HG02759 (cell line): ENCODE data around the gene TOMM34.

ENCODE experiments used
- ATAC-seq: cut with Tn5 transposase; IDR thresholded peaks from one replicate; pipeline ENCODE4 v1.9.1; 2021; ENCODE audit warnings: mild to moderate bottlenecking, moderate library complexity; ENCODE audit not compliant: unreplicated experiment

Gene TOMM34, protein sequence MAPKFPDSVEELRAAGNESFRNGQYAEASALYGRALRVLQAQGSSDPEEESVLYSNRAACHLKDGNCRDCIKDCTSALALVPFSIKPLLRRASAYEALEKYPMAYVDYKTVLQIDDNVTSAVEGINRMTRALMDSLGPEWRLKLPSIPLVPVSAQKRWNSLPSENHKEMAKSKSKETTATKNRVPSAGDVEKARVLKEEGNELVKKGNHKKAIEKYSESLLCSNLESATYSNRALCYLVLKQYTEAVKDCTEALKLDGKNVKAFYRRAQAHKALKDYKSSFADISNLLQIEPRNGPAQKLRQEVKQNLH

DNA sequence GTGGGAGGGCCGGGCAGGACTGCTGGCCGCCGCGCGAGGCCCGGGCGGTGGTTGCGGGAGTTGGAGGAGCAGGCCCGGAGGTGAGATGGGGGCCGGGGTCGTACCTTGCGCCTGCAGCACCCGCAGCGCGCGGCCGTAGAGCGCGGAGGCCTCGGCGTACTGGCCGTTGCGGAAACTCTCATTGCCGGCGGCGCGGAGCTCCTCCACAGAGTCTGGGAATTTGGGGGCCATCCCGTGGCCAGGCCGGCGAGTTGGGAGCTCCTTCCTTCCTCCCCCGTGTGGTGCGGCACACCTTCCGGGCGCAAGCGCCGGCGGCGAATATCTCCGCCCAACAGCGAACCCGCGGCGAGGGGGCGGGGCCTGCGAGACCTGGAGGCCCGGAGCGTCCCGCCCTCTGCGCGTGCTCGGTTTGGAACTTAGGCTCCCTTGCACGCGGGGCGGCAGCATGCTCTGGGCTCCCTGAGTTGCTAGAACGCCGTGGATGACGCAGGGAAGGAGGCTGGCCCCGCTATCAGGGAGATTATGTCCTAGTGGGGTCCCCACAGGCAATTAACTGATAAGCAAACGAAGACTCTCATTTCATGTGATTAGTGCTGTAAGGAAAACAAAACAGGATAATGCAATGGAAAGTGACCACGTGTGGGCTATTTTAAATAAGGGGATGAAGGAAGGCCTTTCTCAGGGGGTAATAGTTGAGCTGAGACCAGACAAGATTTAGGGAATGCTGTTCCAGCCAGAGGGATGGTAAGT is at the start of gene TOMM34:
TOMM34 (minus strand) TSS at position 295 of the 750 bp plus-strand sequence; CDS start at position 231, 64 bp downstream.
- peak; percentile 95 for ATAC-seq

DNA sequence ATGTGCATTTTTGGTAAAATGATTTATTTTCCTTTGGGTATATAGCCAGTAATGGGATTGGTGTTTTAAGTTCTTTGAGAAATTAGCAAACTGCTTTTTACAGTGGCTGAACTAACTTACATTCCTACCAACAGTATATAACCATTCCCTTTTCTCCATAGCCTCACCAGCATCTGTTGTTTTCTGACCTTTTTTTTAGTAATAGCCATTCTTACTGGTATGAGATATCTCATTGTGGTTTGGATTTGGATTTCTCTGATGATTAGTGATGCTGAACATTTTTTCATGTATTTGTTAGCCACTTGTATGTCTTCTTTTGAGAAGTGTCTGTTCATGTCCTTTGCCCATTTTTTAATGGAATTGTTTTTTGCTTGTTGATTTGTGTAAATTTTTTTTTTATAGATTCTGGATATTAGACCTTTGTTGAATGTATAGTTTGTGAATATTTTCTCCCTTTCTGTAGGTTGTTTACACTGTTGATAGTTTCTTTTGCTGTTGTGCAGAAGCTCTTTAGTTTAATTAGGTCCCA is 48.4 kb upstream of the TOMM34 start:
- no peak for ATAC-seq

DNA sequence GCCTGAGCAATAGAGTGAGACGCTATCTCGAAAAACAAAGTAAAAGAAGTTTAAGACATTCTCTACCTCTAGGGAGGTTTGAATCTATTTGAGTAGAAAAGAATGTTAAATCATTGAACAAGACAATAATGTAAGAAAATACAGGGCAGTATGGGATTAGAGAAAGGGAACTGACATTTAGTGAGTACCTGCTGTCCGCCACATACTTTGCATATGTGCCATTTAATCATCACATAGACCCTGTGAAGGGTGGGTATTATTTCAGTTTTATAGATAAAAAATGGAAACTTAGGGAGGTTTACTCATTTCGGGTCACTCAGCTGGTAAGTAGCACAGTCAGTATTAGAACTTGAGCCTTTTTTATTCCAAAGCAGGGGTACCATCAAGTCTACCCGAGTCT is 37.5 kb upstream of the TOMM34 start:
- ATAC-seq = no peak

DNA sequence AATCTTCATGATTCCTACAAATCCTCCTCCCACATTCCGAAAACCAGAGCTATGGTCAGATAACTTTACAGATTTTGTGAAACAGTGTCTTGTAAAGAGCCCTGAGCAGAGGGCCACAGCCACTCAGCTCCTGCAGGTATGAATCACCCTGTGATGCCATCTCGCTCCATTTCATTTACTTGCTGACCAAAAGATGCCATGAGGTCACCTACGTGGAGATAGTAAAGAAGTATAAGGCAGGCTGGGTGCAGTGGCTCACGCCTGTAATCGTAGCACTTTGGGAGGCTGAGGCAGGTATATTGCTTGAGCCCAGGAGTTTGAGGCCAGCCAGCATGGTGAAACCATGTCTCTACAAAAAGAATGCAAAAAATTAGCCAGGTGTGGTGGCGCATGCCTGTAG is 37.0 kb upstream of the TOMM34 start:
- ATAC-seq = no peak

DNA sequence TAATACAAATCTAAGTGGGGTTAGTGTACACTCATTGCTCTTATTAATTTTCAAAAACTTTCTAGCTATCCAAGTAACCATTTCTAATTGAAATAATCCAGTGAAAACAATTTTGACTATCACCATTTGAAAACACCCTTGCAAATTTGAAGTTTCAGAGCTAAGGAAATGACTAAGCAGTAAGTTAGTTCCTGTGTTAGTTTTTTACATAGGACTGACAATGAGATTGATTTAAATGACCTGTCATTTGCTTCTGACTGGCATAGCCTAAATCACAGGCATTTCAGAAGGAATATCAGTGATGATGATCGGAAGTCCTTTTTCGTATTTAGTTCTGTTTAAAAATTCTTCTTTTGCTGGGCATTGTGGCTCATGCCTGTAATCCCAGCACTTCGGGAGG is 33.1 kb upstream of the TOMM34 start:
- ATAC-seq = no peak

DNA sequence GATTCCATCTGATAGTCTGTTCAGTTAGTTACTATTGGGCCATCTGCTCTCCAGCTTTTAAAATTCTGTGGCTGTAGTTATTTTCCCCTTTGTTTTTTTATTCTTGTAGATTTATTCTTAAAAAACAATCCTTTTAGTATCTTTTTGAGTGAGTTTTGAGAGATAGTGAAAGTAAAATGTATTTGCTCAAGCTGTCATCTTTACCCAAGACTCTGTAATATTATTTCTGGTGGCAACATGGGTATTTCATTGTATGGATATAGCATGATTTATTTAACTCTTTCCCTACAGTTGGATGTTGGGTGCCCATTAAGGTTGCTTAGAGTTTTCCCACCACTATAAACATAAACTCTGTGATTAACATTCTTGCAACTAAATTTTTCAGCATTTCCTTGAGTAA is 30.8 kb upstream of the TOMM34 start:
- no peak for ATAC-seq

DNA sequence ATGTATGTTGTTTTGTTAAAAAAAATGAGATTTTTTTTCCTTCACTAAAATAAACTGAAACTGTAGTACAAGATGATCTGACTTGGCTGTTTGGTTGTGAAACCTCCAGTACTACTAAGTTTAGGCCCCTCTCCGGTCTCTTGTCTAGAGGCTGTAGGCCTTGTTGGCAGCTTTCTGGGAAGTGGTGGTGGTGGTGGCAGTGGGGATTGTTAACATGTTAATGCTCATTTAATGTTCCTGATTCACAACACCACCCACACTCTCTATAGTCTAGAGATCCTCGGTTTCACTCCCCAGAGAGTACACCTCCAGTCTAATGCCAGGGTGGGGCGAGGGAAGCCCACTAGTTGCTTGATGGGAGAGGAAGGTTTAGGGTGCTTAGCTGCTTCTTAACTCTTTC is 30.2 kb upstream of the TOMM34 start:
- ATAC-seq = no peak

DNA sequence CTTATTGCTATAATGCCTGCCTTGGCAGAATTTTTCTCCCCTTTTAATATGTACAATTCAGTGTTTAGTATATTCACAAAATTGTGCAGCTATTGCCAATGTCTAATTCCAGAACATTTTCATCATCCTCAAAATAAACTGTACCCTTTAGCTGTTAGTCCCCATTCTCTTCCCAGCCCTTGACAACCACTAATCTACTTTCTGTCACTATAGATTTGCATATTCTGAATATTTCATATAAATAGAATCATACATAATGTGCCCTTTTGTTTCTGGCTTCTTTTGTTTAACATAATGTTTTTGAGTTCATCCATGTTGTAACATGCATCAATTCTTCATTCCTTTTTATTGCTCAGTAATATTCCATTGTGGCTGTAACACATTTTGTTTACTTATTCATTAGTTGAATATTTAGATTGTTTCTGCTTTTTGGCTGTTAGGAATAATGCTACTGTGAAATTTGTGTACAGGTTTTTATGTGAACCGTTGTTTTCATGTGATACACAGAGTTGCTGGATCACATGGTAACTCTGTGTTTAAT is 28.5 kb upstream of the TOMM34 start:
- no peak for ATAC-seq

DNA sequence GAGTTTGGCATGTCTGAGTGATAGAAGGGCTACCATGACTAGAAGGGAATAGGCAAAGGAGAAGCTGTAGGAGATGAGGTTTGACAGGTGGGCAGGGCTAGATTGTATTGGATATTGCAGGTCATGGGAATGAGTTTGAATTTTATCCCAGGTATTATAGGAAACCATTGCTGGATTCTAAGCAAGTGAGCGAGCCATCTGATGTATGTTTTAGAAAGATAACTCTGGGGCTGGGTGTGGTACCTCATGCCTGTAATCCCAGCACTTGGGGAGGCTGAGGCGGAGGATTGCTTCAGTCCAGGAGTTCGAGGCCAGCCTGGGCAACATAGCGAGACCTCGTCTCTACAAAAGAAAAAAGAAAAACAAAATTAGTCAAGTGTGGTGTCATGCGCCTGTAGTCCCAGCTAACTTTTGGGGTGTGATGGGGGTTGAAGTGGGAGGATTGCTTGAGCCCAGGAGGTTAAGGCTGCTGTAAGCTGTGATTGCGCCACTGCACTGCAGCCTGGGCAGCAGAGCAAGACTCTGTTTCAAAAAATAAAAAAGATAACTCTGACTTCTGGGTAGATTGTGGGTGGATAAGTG is 23.0 kb upstream of the TOMM34 start:
- ATAC-seq = no peak

DNA sequence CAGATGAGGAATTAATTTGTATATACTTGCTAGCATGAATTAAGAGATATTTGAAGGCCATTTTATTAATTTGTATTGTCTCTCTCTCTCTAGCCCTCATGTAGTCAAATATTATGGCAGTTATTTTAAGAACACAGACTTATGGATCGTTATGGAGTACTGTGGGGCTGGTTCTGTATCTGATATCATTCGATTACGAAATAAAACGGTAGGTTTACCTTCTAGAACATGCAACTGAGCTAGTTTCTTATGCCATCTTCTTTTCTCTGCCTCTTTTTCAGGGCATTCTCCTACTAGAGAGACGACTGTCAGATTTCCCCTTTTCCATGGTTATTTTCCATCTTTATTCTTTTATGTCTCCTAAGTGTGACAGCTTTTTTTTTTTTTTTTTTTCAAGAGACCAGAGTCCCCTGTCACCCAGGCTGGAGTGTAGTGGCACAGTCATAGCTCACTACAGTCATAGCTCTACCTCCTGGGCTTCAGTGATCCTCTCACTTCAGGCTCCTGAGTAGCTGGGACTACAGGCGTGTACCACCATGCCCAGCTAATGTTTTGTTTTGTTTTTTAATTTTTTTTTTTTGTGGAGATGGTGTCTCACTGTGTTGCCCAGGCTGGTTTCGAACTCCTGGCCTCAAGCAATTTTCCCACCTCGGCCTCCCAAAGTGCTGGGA is 21.7 kb upstream of the TOMM34 start:
- no peak for ATAC-seq

DNA sequence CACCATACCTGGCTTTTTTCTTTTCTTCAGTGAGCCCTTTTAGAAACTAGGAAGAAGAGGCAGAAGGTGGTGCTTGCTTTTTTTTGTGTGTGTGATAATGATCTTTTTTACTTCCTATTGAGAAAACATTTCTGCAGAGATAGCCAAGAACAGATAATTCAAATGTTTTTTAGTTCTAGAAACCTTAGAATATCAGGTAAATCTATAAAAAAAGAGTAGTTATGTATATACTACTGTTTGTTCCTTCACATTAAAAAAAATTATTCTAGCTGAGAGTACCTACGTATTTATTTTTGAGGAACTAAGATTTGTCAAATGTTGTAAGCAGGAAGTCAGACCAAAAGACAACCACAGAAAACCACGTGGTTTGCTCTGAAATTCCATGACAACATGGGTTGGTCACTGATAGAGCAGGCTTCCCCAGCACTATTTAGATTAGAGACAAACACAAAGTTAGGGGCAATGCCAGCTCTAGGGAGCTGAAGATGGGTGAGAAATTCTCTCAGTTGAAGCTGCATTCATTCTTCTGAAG is 19.0 kb upstream of the TOMM34 start:
- peak; percentile 91 for ATAC-seq

DNA sequence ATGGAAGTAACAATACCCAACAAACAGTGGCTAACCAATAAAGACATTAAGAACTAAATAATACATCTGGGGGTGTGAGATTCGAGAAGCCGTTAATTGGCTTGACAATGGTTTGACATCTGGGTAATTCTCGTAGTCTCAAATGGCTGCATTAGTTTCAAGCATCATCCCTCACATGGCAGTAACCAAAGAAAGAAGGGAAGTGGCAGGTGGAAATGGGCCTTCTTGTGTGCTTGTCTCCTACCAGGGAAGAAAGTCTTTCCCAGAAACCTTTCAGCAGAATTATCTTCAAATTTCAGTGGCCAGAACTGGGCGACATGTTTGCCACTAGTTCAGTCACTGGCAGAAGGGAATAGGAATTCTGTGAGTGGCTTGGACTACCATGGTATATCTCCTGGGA is 16.5 kb upstream of the TOMM34 start:
- ATAC-seq = no peak

DNA sequence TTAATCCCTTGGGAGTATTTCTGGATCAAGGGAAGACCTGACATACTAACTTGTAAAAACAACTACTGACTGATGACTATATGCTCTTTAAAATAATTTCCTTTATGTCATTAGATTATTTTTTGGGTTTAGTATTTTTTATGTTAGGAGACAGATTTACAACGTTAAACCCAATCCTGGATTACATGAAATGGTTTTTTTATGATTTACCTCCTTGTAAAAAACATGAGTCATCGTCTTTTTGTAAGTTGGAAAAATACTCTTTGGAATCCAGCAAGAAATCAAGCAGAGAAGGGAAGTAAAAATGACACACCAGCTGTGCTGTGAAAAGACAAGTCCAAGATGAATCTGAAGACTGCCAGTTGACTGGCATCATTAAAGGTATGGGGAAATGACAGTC is 12.9 kb upstream of the TOMM34 start:
- ATAC-seq = no peak

DNA sequence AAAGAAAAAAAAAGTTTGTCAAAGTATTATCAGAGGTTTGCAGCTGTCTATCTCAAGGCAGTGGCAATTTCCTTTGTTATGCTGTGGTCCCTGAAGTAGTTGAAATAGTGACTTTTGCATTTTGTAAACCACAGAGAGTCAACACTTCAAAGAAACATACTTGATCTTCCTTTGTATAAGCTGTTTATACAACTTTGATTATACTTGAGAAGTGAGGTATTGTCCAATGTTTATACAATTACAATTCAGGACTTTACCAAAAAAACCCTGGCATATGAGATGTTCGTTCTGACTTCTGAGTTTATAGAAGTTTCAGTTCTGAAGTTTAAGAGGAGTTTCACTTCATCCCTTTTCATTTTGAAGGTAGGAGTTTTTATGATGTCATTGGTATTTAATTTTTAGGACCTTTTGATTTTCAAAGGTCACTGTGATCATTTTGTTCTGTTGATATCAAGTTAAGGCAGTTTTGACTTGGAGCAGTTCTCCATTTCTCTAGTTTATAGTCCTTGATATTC is 10.1 kb upstream of the TOMM34 start:
- no peak for ATAC-seq

DNA sequence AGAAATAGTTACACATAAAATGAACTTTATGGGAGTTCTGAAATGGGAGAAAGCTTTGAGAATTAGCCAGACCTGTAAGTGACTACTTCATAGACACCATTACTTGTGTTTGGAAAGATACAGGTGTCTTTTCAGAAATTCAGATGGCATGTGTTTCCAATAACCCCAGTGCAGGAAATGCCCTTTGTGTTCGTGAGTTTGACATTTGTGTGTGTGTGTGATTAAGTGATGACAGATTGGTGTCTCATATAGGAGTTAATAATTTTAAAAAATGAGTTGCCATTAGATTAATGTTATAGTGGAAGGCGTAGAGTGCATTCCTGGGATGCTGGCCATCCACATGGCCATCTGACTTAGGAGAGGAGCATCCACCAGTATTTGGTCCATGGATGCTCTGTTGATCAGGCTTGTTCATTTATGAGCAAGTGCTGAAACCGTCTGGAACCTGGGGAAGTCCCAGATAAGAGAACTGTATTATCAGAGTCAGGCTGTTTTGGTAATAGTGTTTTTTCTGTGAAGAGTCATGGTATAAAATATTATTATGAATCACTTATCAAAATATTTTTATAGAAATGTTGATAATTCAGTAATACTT is 9.2 kb upstream of the TOMM34 start:
- ATAC-seq = no peak

DNA sequence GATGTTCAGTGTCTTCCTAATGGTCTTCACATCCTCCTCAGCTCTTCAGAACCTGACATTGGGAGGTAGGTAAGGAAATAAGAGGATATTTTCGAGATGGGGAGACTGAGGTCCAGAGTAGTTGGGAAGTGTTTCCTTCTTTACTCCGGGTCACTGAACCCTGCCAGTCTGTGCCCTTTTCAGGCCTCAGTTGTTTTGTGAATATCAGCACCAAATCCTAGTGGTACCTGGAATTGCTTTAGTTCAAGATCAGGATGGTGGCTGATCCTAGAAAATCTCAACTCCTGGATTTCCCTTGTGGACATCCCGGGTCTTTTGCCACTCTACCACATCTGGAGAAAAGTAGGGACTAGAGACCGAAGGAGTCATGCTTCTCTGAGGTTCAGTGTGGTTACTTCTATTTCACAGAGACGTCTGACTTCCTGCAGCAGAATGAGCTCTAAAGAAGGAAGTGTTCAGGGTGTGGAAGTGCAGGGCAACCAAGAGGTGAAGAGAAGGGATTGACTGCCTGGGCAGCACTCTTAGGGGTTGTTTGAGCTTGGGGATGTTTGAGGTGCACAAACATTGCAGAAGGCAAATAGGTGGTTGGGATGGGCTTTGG is 7.1 kb upstream of the TOMM34 start:
- no peak for ATAC-seq

DNA sequence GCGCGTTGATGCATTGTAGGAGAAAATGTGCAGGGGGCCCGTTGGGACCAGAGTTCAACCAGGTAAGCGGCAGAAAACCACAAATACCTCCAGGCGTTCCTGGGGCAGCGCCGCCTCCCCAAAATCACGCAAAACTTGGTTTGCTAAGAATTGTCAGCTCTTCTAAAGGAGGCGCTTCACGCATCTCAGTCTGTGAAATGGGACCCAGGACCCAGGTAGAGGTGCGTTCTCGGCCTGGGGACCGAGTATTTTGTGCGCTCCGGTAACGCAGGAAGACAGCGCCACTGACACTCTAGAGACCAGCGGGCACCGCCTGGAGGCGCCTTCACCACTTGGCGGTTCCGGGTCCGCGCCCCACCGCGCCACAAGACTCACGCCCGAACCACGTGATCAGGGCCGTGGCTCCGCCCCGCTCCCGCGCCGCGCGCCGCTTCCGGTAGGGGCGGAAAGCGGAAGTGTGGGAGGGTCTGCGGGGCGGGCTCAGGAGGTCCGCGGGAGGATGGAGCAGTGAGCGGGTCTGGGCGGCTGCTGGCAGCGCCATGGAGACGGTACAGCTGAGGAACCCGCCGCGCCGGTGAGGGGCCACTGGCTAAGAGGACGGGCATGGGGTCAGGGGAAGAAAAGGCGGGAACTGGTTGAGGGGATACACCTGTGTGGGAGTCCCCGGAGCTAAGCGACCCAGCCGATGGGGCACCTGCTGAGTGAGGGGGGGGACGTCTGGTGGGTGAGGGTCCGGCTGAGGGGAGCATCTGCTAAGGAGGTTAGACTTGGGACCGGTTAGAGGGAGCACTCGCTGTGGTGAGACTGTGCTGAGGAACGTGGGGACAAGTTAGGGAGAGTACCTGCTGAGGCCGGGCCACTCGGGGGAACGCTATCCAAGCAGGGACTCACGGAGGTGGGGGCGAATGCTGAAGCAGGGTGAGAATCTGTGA is 6.1 kb upstream of the TOMM34 start, which contains the start of gene STK4:
STK4 (plus strand) TSS at position 483 of the 932 bp plus-strand sequence; CDS start at position 540, 57 bp downstream.
- ATAC-seq = peak; percentile 83

DNA sequence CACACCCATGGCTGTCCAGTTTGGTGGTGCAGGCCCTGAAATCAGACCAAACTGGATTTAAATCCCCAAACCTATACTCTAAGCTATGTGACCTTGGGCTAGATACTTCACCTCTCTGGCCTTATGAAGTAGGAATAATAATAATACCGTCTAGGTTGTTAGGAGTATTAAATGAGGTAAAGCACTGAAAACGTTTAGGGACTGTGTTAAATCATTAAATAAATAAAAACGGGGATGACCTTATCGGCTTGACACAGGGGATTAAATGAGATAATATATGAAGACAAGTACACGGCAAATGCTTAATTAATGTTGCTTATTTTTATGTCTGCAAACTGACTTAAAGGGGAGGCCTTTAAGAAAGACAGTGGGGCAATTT is 5.4 kb upstream of the TOMM34 start:
- no peak for ATAC-seq
